NCI-H187 treated with DMSO at 0.1 percent for 48 hours (cell line): ENCODE results near the gene SLC17A8.
"Not testable (repeated sequence)": the region's sequence is repeated elsewhere in the genome, so short reads cannot be mapped to it uniquely, and the experiment has no call there.

Source experiments
- DNase-seq: peaks from one replicate; lab custom pipeline; 2025; lab: John Stamatoyannopoulos, UW

SLC17A8 gene

DNA sequence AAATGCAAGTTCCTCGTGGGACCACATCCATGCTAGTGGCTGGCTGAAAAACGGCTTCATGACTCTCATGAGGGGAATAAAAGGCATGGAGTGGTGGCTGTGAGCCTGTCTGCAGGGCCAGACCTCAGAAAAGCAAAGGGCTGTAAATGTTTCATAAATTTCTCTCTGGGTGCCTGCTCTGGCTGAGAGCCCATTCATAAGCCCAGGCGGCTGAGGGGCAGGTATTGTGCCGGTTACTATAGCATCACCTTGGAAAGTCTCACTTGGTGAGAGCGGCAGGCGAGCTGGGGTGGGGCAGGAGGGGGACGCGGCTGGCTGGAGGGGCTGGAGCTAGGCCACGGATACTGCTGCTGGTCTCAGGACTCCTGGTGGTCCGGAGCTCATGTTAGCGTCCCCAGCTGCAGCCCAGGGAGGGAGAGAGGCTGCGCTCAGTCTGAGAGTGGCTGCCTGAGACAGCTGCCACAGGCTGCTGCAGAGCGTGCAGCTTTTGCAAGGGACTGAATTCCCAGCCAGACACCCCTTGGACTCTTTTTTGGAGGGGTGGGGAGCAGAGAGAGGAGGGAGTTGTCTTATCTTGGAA lies at the start of gene SLC17A8:
Gene SLC17A8, plus strand, starts transcription at position 431 of the 580 bp plus-strand sequence. CDS start 318 bp downstream, outside the sequence.
- no peak for DNase-seq

DNA sequence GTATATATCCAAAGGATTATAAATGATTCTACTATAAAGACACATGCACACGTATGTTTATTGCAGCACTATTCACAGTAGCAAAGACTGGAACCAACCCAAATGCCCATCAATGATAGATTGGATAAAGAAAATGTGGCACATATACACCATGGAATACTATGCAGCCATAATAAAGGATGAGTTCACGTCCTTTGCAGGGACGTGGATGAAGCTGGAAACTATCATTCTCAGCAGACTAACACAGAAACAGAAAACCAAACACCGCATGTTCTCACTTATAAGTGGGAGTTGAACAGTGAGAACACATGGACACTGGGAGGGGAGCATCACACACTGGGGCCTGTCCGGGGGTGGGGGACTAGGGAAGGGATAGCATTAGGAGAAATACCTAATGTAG lies 48.7 kb upstream of the SLC17A8 start:
- DNase-seq: not testable (repeated sequence)

DNA sequence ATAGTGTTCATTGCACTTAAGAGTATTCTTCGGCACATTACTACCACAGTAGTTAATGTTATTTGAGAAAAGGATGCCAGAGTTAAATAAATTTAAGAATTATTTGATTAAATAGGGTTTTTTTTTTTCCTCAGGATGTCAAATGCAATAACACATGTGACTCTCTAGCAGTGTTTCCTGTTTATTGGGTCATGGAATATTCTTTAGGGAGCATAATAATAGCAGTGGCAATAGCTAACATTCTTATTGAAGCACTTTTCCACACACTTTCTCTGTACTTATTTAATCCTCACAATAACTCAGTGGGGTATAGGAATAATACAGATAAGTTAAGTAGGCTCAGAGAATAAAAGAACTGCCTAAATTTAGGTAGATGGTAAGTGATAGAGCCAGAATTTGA lies 45.6 kb upstream of the SLC17A8 start:
- no peak for DNase-seq

DNA sequence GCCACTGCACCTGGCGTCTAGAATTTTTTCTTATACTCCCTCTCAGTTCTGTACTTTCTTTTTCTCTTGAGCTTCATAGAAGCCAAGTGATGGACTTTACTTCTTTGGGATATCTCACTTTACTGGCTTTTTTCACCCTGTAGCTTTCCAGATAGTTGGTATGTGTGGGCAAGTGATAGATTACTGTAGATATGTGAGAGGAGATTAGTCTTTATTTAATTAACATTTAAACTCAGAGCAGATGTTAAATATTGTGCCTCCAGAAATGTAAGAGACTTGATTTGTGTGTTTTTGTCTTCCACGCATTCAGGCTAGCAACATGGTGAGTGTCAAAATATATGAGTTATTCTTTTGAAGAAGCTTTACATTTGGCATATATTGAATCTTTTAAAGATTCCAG lies 39.5 kb upstream of the SLC17A8 start:
- DNase-seq: no peak

DNA sequence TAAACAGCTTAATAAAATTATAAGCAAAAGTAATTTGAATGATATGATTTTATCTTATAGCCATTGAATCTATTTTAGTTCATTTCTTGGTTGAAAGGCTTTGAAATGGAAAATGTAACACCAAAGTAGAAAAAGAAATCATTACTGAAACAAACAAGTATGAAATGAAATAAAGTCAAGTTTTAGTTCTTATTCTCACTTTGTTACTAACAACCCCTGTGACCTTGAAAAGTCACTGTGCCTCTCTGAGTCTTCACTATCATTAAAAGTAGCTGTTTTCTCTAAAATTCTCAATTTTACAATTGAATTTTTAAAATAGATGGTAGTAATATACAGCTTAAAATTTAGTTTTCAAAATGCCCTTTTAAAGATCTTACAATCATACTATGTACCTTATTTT lies 32.4 kb upstream of the SLC17A8 start:
- no peak for DNase-seq

DNA sequence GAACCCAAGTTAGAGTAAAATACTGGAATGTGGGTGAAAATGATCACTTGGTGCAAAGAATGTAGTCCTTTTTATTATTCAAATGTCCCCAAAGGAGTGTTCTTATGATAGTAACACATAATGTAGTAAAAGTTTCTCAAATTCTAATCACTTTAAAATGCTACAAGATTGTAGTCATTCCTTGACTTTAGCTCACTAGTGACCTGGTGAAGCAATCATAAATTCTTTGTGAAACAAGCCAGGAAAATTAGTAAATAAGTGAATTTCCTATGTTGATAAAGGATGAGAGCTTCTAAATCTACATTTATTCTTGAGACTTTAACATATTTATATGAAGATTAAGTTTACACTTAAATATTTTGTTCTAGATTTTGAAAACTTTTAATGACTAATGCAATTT lies 30.7 kb upstream of the SLC17A8 start:
- DNase-seq: no peak

DNA sequence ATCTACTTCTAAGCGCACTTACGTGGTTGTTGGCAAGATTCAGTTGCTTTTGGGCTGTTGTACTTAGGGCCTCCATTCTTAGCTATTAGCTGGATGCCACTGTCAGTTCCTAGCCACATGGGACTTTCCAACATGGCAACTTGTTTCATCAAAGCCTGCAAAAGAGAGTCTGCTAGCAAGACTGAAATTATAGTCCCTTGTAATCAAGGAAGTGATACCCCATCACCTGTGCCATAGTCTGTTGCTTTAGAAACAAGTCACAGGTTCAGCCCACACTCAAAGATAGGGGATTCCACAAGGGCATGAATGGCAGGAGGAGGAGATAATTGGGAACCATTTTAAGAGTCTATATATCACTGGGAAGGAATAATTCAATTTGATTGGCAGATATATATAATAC lies 27.1 kb upstream of the SLC17A8 start:
- no peak for DNase-seq

DNA sequence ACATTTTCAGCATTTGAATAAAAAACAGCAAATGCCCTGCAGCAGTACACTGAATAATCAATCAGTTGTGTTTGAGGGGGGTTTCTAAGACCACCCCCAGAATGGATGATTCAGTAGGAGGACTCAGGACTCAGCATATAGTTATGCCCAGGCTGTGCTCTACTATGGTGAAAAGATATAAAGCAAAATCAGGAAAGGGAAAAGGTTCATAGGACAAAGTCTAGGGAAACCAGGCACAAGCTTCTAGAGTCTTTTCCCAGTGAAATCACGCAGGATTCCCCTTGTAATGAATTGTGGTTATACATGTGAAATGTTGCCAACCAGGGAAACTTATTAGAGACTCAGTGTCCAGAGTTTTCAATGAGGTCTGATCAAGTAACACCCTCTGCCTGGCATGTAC lies 25.0 kb upstream of the SLC17A8 start:
- no peak for DNase-seq

DNA sequence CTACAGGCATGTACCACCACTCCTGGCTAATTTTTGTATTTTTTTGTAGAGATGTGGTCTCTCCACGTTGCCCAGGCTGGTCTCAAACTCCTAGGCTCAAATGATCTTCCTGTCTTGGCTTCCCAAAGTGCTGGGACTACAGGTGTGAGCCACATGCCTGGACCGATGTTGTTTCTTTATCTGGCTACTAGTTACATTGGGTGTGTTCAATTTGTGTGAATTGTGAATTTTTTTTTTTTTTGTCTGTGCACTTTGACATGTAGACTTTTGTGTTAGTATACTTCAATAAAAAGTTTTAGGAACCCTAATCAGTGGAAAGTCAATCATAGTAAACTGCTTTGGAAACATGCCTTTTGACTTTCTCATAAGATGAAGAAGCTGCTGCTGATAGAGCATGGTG lies 24.0 kb upstream of the SLC17A8 start:
- DNase-seq: no peak

DNA sequence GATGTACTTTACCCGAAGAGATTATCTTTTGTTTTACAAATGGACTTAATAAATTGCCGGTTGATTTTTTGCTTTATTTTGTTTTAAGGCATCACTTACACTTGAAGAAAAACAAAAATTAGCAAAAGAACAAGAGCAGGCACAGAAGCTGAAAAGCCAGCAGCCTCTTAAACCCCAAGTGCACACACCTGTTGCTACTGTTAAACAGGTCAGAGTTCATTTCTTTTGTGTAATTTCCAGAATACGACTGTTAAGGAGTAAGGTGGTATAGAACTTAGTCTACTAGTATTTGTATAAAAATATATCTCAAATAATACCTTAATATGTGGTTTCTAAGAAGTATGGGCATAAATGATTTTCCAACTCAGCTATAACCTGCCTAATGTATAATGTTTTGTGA lies 19.6 kb upstream of the SLC17A8 start:
- no peak for DNase-seq

DNA sequence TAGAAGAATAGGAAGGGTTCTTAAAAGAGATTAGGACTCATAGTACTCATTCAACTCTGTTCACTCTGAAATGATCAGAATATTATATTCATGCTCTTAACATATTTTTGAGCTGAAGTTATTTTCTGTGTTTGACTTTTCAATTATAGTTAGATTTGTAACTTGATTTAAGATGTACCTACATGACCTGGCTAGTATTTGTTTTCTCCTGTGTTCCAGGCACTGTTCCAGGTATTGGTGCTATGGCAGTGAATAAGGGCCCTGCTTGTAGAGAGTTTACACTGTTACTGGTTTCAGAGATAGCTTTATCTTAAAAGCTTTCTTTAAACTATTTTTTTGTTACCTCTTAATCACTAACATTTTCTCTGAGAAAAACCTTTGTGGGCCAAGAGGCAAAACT lies 19.1 kb upstream of the SLC17A8 start:
- no peak for DNase-seq

DNA sequence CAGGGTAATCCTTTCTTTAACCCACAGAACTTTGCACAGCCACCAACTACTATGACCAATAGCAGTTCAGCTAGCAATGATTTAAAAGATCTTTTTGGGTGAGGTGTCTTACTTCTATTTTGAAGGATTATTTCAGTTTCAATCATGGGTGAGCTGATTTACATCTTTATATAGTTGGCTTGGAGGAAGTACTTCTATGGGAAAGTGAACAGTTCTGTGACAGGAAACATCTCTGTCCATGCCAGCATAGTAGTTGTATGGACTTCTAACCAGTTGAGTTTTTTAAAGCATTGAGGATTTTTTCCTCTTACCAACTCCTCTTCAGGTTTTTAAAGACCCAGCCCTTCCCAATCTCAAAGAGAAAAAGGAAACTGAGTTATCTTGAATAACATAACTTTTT lies 17.8 kb upstream of the SLC17A8 start:
- DNase-seq: no peak

DNA sequence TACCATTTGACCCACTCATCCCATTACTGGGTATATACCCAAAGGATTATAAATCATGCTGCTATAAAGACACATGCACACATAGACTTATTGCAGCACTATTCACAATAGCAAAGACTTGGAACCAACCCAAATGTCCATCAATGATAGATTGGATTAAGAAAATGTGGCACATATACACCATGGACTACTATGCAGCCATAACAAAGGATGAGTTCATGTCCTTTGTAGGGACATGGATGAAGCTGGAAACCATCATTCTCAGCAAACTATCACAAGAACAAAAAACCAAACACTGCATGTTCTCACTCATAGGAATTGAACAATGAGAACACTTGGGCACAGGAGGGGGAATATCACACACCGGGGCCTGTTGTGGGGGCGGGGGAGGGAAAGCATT lies 14.0 kb upstream of the SLC17A8 start:
- not testable (repeated sequence) for DNase-seq

DNA sequence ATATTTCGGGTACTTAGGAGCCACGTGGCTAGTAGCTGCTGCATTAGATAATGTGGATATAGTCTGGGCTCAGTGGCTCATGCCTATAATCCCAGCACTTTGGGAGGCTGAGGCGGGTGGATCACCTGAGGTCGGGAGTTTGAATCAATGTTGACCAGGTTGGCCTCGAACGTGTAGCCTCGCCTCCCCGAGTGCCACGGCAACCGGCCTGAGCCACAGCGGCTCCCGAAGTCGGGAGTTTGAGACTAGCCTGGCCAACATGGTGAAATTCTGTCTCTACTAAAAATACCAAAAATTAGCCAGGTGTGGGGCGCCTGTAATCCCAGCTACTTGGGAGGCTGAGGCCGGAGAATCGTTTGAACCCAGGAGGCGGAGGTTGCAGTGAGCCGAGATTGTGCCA lies 12.5 kb upstream of the SLC17A8 start:
- not testable (repeated sequence) for DNase-seq

DNA sequence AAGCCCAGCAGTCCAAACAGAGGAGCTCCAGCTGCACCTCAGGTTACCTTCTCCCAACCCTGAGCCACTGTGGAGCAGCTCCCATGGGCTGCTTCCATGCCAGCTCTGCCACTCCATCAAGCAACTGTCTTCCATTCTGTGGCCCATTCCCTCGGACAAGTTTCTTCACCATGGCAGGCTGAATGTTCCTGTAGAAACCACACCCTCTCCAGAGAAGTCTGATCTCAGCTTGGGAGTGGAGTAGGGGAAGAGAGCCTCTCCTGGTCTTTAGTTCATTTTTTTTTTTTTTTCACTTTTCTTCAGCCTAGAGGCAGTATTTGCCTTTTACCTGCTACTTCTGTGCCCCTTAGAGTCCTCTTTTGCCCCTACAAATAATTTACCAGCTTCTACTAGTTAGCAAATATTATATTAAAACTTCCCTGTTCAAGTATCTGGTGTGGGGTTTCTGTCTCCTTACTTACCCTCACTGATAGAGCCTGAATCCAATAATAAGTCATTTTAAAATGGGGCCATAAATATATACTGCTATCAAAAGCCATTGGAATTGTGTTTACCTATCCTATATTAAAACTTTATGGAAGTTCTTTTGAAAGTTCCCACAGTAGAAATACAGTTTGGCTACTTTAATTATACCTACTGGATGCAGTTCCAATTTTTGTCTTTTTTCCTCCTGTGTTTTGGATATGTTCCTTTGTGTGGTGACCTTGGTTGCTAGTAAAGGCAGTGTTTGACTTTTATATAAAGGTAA lies 11.7 kb upstream of the SLC17A8 start:
- no peak for DNase-seq

DNA sequence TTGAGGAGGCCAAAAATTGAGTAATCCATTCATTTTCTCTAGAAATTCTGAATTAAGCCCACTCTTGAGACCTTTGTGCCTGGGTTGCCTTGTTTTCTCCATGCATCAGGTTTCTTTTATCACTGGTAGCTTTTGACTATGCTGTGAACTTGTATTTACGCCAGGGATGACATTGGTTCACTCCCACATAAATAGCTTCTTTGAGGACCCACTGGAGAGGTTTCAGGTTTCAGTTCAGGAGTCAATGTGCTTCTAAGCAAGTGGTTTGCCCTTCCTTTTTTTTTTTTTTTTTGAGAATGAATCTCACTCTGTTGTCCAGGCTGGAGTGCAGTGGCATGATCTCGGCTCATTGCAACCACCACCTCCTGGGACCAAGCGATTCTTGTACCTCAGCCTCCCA lies 10.2 kb upstream of the SLC17A8 start:
- DNase-seq: peak; percentile 77

DNA sequence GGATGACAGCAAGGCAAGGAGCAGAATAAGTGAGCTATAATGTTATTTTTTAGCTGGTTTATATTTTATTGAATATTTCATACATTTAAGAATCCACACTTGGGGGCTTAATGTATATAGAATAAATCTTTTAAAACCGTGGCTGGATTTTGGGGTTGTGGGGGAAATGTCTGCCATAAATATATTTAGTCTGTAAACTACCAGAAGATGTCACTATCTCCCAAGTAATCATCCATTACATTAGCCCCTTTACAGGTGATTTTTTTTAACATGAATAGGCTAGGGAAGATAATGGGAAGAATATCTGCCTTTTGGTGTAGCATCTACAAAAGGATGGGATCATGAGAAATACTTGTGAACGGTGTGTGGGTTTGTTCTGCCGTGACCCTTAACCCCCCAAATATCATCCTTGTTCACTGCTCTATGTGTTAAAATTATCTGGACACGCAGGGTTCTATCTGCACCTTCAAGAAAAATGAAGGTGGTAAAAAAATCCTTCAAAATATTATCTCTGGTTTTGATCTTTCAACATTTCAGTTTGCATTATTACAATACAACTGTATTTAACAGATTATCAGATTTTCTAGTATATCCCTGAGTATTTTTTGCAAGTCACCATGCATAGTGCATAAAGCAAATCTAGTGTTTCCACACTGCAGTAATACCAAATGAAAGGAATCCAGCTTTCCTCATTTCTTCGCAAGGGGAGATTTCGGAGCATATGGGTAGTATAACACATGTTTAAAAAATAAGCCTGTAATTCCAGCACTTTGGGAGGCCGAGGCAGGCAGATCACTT lies 8.0 kb upstream of the SLC17A8 start:
- peak; percentile 29 for DNase-seq

DNA sequence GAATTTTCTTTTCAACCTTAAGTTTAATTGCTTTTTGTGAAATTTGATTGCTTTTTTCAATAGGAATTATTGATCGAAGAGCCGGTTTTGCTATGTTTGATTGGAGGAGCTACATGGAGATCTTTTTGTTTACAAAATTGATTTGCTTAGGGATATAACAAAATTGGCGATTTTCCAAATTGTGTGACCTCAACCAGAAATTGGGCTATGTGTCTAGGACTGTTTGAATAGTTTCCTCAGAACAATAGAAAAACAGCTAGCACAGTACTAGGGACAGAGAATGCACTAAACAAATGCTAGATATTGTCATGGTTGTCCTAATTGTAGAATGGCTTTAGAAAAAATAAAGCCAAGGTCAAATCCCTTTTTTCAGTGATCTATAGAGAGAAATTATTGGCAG lies 2.4 kb downstream of the SLC17A8 start:
- DNase-seq: no peak

DNA sequence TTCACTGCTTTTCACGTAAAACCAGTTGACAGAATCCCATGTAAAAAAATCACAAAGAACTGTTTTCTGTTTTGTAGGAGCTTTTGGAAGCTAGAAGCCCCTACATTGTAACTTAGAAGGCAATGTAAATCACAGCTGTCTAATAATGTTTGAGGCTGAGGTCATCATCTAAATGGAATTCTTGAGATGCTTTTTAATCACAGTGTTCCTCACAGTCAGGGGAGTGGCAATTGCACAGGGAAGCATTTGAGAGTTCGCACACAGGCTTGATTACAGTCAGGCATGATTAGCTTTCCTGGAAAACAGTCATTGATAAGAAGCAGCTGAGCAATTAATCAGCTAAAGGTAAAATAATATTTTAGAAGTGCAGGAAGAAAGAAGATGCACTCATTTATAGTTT lies 2.9 kb downstream of the SLC17A8 start:
- no peak for DNase-seq

DNA sequence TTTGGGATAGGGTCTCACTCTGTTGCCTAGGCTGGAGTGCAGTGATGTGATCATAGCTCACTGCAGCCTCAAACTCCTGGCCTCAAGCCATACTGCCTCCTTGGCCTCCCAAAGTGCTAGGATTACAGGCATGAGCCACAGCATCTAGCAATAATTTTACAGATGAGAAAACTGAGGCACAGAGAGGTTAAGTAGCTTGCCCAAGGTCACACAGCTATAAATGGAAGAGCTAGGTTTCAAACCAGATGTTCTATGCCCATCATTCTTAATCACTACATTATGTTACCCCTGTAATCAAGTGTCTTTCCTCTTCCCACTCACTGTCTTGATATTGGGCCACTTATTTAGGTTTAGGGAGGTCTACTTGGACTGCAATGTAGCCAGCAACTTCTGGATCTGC lies 3.6 kb downstream of the SLC17A8 start:
- DNase-seq: no peak

DNA sequence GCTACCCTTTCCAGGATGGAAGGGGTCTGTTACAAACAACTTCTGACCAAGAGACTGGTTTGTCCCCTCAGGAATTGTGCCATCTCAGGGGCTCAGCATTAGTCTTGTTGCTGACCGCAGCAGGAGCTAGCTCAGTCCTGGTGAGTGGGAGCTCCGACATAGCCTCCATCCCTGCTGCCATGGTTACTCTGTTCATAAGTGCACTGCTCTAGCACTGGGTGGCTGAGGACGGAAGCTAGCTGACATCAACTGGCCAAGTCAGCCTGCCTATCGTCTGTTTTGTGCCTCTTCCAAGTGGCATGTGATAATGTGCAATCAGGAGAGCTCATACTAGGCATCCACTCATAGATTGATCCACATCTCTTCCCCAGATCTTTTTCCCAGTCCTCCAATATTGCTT lies 7.5 kb downstream of the SLC17A8 start:
- DNase-seq: no peak

DNA sequence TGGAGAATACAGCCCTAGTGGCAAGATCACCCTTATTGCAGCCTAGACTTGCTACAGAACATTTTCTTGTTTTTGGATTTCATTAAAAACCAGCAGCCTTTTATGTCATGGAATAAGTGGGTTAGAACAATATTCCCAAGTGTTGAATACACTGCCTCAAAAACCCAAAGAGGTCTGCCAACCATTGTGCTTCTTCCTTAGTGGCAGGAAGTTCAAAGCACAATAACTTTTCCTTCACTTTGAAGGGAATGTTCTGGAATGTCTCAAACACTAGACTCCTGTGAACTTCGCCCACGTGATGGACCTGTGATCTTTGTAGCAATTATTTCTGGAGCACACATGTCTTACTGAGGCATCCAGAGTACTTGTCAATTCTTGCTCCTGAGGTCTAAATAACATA lies 8.5 kb downstream of the SLC17A8 start:
- DNase-seq: no peak

DNA sequence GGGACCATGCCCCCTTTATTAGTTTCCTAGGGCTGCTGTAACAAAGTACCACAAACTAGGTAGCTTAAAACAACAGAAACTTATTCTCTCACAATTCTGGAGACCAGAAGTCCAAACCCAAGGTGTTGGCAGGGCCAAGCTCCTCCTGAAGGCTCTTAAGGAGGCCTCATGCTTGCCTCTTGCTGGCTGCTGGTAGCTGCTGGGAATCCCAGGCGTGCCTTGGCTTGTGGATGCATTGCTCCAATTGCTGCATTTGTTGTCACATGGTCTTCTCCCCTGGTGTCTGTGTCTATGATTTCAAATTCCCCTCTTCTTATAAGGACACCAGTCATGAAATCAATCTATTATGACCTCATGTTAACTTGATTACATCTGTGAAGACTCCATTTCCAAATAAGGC lies 11.2 kb downstream of the SLC17A8 start:
- no peak for DNase-seq
